H1 (cell line): Measurements from ENCODE around the gene BRD1. TPM values are rescaled to one million over a fixed set of nuclear protein-coding genes. Genes with fewer than 3 reads are reported as not detected.

Experiments
- CTCF ChIA-PET: fragments of 300-600 bp; sonication (Branson Sonifier 250); formaldehyde crosslinking; loops from one replicate; lab custom pipeline; 2021; ENCODE audit not compliant: partially characterized antibody; lab: Charles Lee
- POLR2A ChIA-PET: fragments of 300-600 bp; sonication (Branson Sonifier 250); formaldehyde crosslinking; loops from one replicate; lab custom pipeline; 2021; ENCODE audit warnings: inconsistent platforms; ENCODE audit not compliant: partially characterized antibody; lab: Charles Lee
- DNase-seq, 2 experiments: peaks; one replicate each; pipeline versions ENCODE4 v3.0.0 to v3.0.0-alpha.2; 2010 to 2022; ENCODE audit warnings: low spot score in 2 of 2, low read depth in 1 of 2, mixed read lengths in 1 of 2
- FAIRE-seq: peaks from 2 replicates; lab custom pipeline; 2011; peaks lifted over from hg19 to GRCh38; lab: Jason Lieb, UNC
- H2AFZ ChIP-seq: 2 replicates; pipeline ENCODE4 v1.8.1; 2012; ENCODE audit warnings: low read length, inconsistent platforms
- H2AK5ac ChIP-seq: 2 replicates; pipeline ENCODE4 v1.6.1; 2013; ENCODE audit warnings: low read depth, low read length
- H2BK120ac ChIP-seq: replicated peaks from 2 replicates; pipeline ENCODE3; 2013; ENCODE audit warnings: low read depth, low read length, inconsistent platforms
- H2BK12ac ChIP-seq: 2 replicates; pipeline ENCODE4 v1.6.1; 2013; ENCODE audit warnings: low read depth, low read length
- H2BK15ac ChIP-seq: 2 replicates; pipeline ENCODE4 v1.6.1; 2013; ENCODE audit warnings: low read length
- H2BK20ac ChIP-seq: 2 replicates; pipeline ENCODE4 v1.6.1; 2013; ENCODE audit warnings: low read length
- H2BK5ac ChIP-seq: 2 replicates; pipeline ENCODE4 v1.6.1; 2013; ENCODE audit warnings: low read depth, low read length
- H3K14ac ChIP-seq: 2 replicates; pipeline ENCODE4 v1.6.1; 2013; ENCODE audit warnings: inconsistent platforms; ENCODE audit not compliant: insufficient read length
- H3K18ac ChIP-seq: 2 replicates; pipeline ENCODE4 v1.6.1; 2013; ENCODE audit warnings: low read length; ENCODE audit errors: extremely low read depth
- H3K23ac ChIP-seq: 2 replicates; pipeline ENCODE4 v1.6.1; 2013; ENCODE audit warnings: inconsistent platforms; ENCODE audit not compliant: insufficient read length
- H3K23me2 ChIP-seq: 2 replicates; pipeline ENCODE4 v1.6.1; 2013; ENCODE audit warnings: low read depth, low read length
- H3K27ac ChIP-seq: 2 replicates; pipeline ENCODE4 v1.6.1; 2011; ENCODE audit warnings: low read depth, low read length, inconsistent platforms
- H3K27me3 ChIP-seq, 4 experiments: replicated peaks in 1 of 4; 1 replicate in 1 of 4; 2 replicates in 3 of 4; pipeline versions ENCODE4 v1.6.1 to v1.8.1; 2011 to 2013; ENCODE audit warnings: low read length in 3 of 4, mild to moderate bottlenecking in 3 of 4, inconsistent platforms in 2 of 4, mixed read lengths in 2 of 4, moderate library complexity in 1 of 4; ENCODE audit not compliant: control insufficient read depth in 3 of 4, insufficient read depth in 3 of 4; ENCODE audit errors: extremely low read depth in 1 of 4
- H3K36me3 ChIP-seq, 4 experiments: 2 replicates each; pipeline versions ENCODE4 v1.6.1 to v1.8.1; 2011 to 2013; ENCODE audit warnings: mild to moderate bottlenecking in 4 of 4, low read length in 3 of 4, moderate library complexity in 2 of 4, control low read depth in 1 of 4, inconsistent platforms in 1 of 4; ENCODE audit not compliant: insufficient read depth in 4 of 4, control insufficient read depth in 2 of 4
- H3K4ac ChIP-seq: replicated peaks from 2 replicates; pipeline ENCODE3; 2013; ENCODE audit warnings: low read length, low read depth, mixed read lengths, inconsistent platforms; ENCODE audit not compliant: insufficient read length
- H3K4me1 ChIP-seq, 4 experiments: replicated peaks in 1 of 4; 1 replicate in 1 of 4; 2 replicates in 3 of 4; pipeline versions ENCODE4 v1.6.1 to v1.8.1; 2011 to 2013; ENCODE audit warnings: low read length in 3 of 4, inconsistent platforms in 2 of 4, mixed read lengths in 1 of 4; ENCODE audit not compliant: insufficient read depth in 4 of 4, control insufficient read depth in 3 of 4
- H3K4me2 ChIP-seq, 2 experiments: 2 replicates each; pipeline versions ENCODE4 v1.6.1 to v1.8.1; 2011 to 2013; ENCODE audit warnings: low read depth in 2 of 2, low read length in 2 of 2, control low read depth in 1 of 2, inconsistent platforms in 1 of 2, mild to moderate bottlenecking in 1 of 2; ENCODE audit not compliant: insufficient read depth in 1 of 2
- H3K4me3 ChIP-seq, 4 experiments: fragments of 200-600, 300-600 bp in 1 of 4; sonication (generic), shearing (Covaris generic), sonication (Bioruptor Twin) in 1 of 4; 2 replicates each; pipeline versions ENCODE4 v1.5.1 to v1.8.1; 2011 to 2016; ENCODE audit warnings: low read length in 4 of 4, low read depth in 3 of 4, control low read depth in 2 of 4, inconsistent platforms in 2 of 4, mild to moderate bottlenecking in 2 of 4, mixed read lengths in 1 of 4, moderate library complexity in 1 of 4; ENCODE audit not compliant: insufficient read depth in 2 of 4; ENCODE audit errors: extremely low read depth in 1 of 4
- H3K56ac ChIP-seq: replicated peaks from 2 replicates; pipeline ENCODE3; 2013; ENCODE audit warnings: low read depth, mild to moderate bottlenecking, mixed read lengths, low read length, inconsistent platforms; ENCODE audit not compliant: insufficient read length
- H3K79me1 ChIP-seq: 2 replicates; pipeline ENCODE4 v1.6.1; 2013; ENCODE audit warnings: low read depth, low read length, control low read depth
- H3K79me2 ChIP-seq, 2 experiments: 2 replicates each; pipeline versions ENCODE4 v1.6.1 to v1.8.1; 2012 to 2013; ENCODE audit warnings: low read length in 2 of 2, mild to moderate bottlenecking in 2 of 2, inconsistent platforms in 1 of 2; ENCODE audit not compliant: insufficient read depth in 2 of 2, control insufficient read depth in 1 of 2
- H3K9ac ChIP-seq, 4 experiments: replicated peaks in 1 of 4; 1 replicate in 1 of 4; 2 replicates in 3 of 4; pipeline versions ENCODE4 v1.6.1 to v1.8.1; 2011 to 2013; ENCODE audit warnings: low read depth in 3 of 4, low read length in 3 of 4, control low read depth in 2 of 4, mild to moderate bottlenecking in 2 of 4, moderate library complexity in 2 of 4, inconsistent platforms in 1 of 4; ENCODE audit errors: extremely low read depth in 1 of 4
- H3K9me3 ChIP-seq, 2 experiments: 2 replicates each; pipeline versions ENCODE4 v1.6.1 to v1.8.1; 2012 to 2013; ENCODE audit warnings: mild to moderate bottlenecking in 2 of 2, moderate library complexity in 2 of 2, control low read depth in 1 of 2, inconsistent platforms in 1 of 2, low read depth in 1 of 2, low read length in 1 of 2, mixed read lengths in 1 of 2; ENCODE audit not compliant: insufficient read depth in 2 of 2
- H4K20me1 ChIP-seq, 2 experiments: replicated peaks in 1 of 2; 2 replicates each; pipeline versions ENCODE3 to v1.8.1; 2011 to 2013; ENCODE audit warnings: inconsistent platforms in 2 of 2, low read length in 2 of 2, mild to moderate bottlenecking in 1 of 2; ENCODE audit not compliant: insufficient read depth in 2 of 2, control insufficient read depth in 1 of 2
- H4K5ac ChIP-seq: 2 replicates; pipeline ENCODE4 v1.6.1; 2013; ENCODE audit warnings: low read length, low read depth, mixed read lengths, inconsistent platforms; ENCODE audit not compliant: insufficient read length
- H4K8ac ChIP-seq: 2 replicates; pipeline ENCODE4 v1.8.0; 2013; ENCODE audit warnings: mild to moderate bottlenecking, moderate library complexity, low read length, inconsistent platforms; ENCODE audit not compliant: insufficient read depth; ENCODE audit errors: extremely low read depth
- H4K91ac ChIP-seq: replicated peaks from 2 replicates; pipeline ENCODE3; 2013; ENCODE audit warnings: low read length, mixed read lengths, inconsistent platforms; ENCODE audit not compliant: insufficient read length
- ASH2L ChIP-seq: fragments of 200-600, 300-600 bp; sonication (generic); IDR thresholded peaks from one replicate; pipeline ENCODE4 v1.7.1; 2017; ENCODE audit warnings: low read length
- ATF2 ChIP-seq: IDR thresholded peaks from 2 replicates; pipeline ENCODE4 v1.6.1; 2012; ENCODE audit warnings: low read length, inconsistent platforms
- CBX8 ChIP-seq: fragments of 300-800, 300-1000 bp; sonication (generic); IDR thresholded peaks from 2 replicates; pipeline ENCODE4 v1.7.1; 2016; ENCODE audit warnings: low read depth, low read length, borderline replicate concordance
- CEBPB ChIP-seq: IDR thresholded peaks from 2 replicates; pipeline ENCODE4 v1.6.1; 2012; ENCODE audit warnings: low read depth, low read length
- GABPA ChIP-seq: IDR thresholded peaks from 2 replicates; pipeline ENCODE4 v1.6.1; 2011; ENCODE audit warnings: mild to moderate bottlenecking, low read length, moderate library complexity, borderline replicate concordance; ENCODE audit not compliant: insufficient read depth
- SIN3A ChIP-seq, 2 experiments: IDR thresholded peaks in 1 of 2; conservative IDR thresholded peaks in 1 of 2; 2 replicates each; pipeline ENCODE4 v1.6.1; 2011 to 2012; ENCODE audit warnings: low read length in 2 of 2, improper control_type of control experiment in 1 of 2, low read depth in 1 of 2, mild to moderate bottlenecking in 1 of 2
- SIX5 ChIP-seq: IDR thresholded peaks from 2 replicates; pipeline ENCODE4 v1.6.1; 2011; ENCODE audit warnings: mild to moderate bottlenecking, low read depth, low read length
- SP2 ChIP-seq: IDR thresholded peaks from 2 replicates; pipeline ENCODE4 v1.6.1; 2012; ENCODE audit warnings: mild to moderate bottlenecking, low read length, inconsistent platforms
- TBP ChIP-seq: IDR thresholded peaks from 2 replicates; pipeline ENCODE4 v1.6.1; 2011; ENCODE audit warnings: low read depth, low read length, improper control_type of control experiment
- TEAD4 ChIP-seq: IDR thresholded peaks from 2 replicates; pipeline ENCODE4 v1.6.1; 2012; ENCODE audit warnings: low read depth, low read length, inconsistent platforms, mixed read lengths
- WGBS, 2 experiments: shearing (Covaris generic) in 1 of 2; methylation state at CpG; one replicate each; pipeline versions ENCODE4 v1.1.6 to v1.1.7; 2013 to 2015; ENCODE audit warnings: low lambda C conversion rate in 2 of 2, mixed read lengths in 2 of 2, inconsistent platforms in 1 of 2, low coverage in 1 of 2, missing lambda C conversion rate in 1 of 2; ENCODE audit not compliant: insufficient replicate concordance in 2 of 2, insufficient coverage in 1 of 2, insufficient read length in 1 of 2; ENCODE audit errors: extremely low coverage in 1 of 2, missing lambda C conversion rate in 1 of 2; 5-methylcytosine and 5-hydroxymethylcytosine counted together
- polyA plus RNA-seq, 7 experiments: library from polyadenylated mRNA; depleted of rRNA in 3 of 7; stranded (reverse) in 5 of 7; unstranded in 2 of 7; fragments of >200 nt in 5 of 7; fragments of 200-250 nt in 2 of 7; gene quantifications; 1 replicate in 5 of 7; 2 replicates in 1 of 7; 4 replicates in 1 of 7; pipeline versions ENCODE4 v1.2.1 to v1.2.3, GENCODE V29; 2011 to 2013; ENCODE audit warnings: missing spikeins in 2 of 7, mixed read lengths in 2 of 7
- total RNA-seq: library from RNA; stranded (reverse); fragmentation: NEBNext Ultra II Directional; extraction: Animal tissue kit (Norgen Biotek cat#: 25700); gene quantifications from 2 replicates; pipeline ENCODE4 v1.2.1, GENCODE V29; 2021

The BRD1 gene
- total and polyA plus RNA-seq, 2 of the 8 experiments (the other 6 are each of a cell fraction or from before 2014, with no cell fraction given): 6.8 to 34.0 TPM

- no peak for FAIRE-seq
- TF ChIP-seq ASH2L (peak; percentile 19), SIX5 (no peak), CBX8 (no peak), TBP (no peak), GABPA (peak; percentile 75; the same call in 1 of the 2 replicates), ATF2 (no peak), SP2 (no peak), SIN3A (conservative IDR thresholded peaks at IDR 0.05 in 1 of 2, IDR thresholded peaks at IDR 0.05 in 1 of 2; ENCODE audit: low read depth in 1 of 2, low read length in 2 of 2) (no peak), CEBPB (no peak), TEAD4 (no peak)
Observed at GRCh38 chr22:49771266-49772065, 56.2 kb downstream of the BRD1 start.

More at GRCh38 chr22:49771266-49772065, 56.2 kb downstream of the BRD1 start:
- POLR2A ChIA-PET: no interaction called here
- DNase-seq: peak in 1 of 2 experiments; percentile 65
- H3K4me2 ChIP-seq: peak overlapping the region; percentile 75 to 78
- H2BK20ac ChIP-seq: no peak overlapping the region
- peaks cover 4 to 5% of the 10 kb centered on the region in 2 experiments; a peak in 2 of 4 replicates for H3K9me3 ChIP-seq
- no peak overlapping the region; the same call in 1 of the 2 replicates for H3K18ac ChIP-seq
- peaks cover 10% of the 10 kb centered on the region; the same call in 1 of the 2 replicates for H3K23me2 ChIP-seq
- H2AK5ac ChIP-seq: no peak overlapping the region
- H4K5ac ChIP-seq: no peak overlapping the region
- no peak overlapping the region for H2BK12ac ChIP-seq
- no peak overlapping the region for H4K8ac ChIP-seq
- peaks cover 3% of the 10 kb centered on the region; the same call in 1 of the 2 replicates for H3K79me1 ChIP-seq
- H3K4ac ChIP-seq: no peak overlapping the region
- peaks cover 4 to 11% of the 10 kb centered on the region in 2 experiments for H4K20me1 ChIP-seq
- H3K79me2 ChIP-seq: no peaks in the 10 kb centered on the region
- H3K14ac ChIP-seq: no peak overlapping the region
- no peak overlapping the region for H3K27ac ChIP-seq
- H3K9ac ChIP-seq: no peak overlapping the region
- H3K4me3 ChIP-seq: peak overlapping the region; percentile 17 to 61 (median 29); a peak in 7 of 8 replicates
- no peak overlapping the region for H3K56ac ChIP-seq
- no peak overlapping the region for H2BK5ac ChIP-seq
- H2AFZ ChIP-seq: no peak overlapping the region
- no peak overlapping the region for H3K23ac ChIP-seq
- no peak overlapping the region for H2BK15ac ChIP-seq
- CTCF ChIA-PET: no interaction called here
- H2BK120ac ChIP-seq: no peak overlapping the region
- peaks cover 3 to 23% (median 13%) of the 10 kb centered on the region in 4 experiments; a peak in 7 of 8 replicates for H3K36me3 ChIP-seq
- peaks cover 0 to 3% (median 0%) of the 10 kb centered on the region in 4 experiments; a peak in 2 of 7 replicates for H3K27me3 ChIP-seq
- no peak overlapping the region for H4K91ac ChIP-seq
- 27% methylated on average over 41 of the region's 64 CpGs; no CpG with 5 or more reads in 1 of the 2 experiments for WGBS, 2 experiments
- peaks cover 0 to 6% (median under 1%) of the 10 kb centered on the region in 4 experiments; a peak in 4 of 7 replicates for H3K4me1 ChIP-seq
